H7 (cell line): ENCODE results near the gene USP12. TPM values are rescaled to one million over a fixed set of nuclear protein-coding genes. Genes with fewer than 3 reads are reported as not detected.

Source experiments
- DNase-seq: peaks from one replicate; pipeline ENCODE4 v3.0.0; 2012
- H3K27me3 ChIP-seq: 2 replicates; pipeline ENCODE4 v1.6.0; 2011; ENCODE audit warnings: mild to moderate bottlenecking, low read length; ENCODE audit not compliant: control insufficient read depth, insufficient read depth
- H3K36me3 ChIP-seq: replicated peaks from 2 replicates; pipeline ENCODE4 v1.5.1; 2011; ENCODE audit warnings: low read length; ENCODE audit not compliant: control insufficient read depth, insufficient read depth
- H3K4me3 ChIP-seq: 2 replicates; pipeline ENCODE4 v1.5.1; 2011; ENCODE audit warnings: low read depth, mild to moderate bottlenecking, control low read depth, low read length, moderate library complexity; ENCODE audit not compliant: insufficient read depth
- total RNA-seq: library from RNA; depleted of rRNA; stranded (reverse); fragments of >200 nt; shearing (Covaris generic); gene quantifications from 2 replicates; pipeline ENCODE4 v1.2.3, GENCODE V29; 2014

Gene USP12
- total RNA-seq, 1 experiment from 2014 or later: 10.5 TPM

GRCh38 chr13:27038323-27038722 is 133.3 kb downstream of the USP12 start:
- no peak for DNase-seq
- no peak overlapping the region for H3K4me3 ChIP-seq
- peaks cover 5% of the 10 kb centered on the region for H3K27me3 ChIP-seq
- no peaks in the 10 kb centered on the region for H3K36me3 ChIP-seq

DNA sequence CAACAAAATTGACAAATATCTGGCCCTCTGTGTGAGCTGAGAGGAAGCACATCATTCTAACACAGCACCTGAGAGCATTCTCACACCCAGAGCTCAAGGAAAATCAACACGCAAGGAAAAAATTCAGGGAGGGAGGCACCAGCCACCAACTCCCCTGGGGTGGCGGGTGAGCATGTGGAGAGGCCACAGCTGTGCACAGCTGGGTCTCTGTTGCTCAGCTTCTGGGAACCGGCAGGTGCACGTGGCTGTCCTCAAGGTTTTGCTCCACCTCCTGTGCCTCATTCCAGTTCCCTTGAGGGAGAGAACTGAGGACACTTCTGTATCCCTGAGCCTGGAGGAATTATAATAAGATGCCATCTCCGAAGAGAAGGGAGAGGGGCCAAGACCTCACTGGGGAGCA is 134.0 kb downstream of the USP12 start:
- no peak overlapping the region for H3K4me3 ChIP-seq
- H3K27me3 ChIP-seq: peaks cover 5% of the 10 kb centered on the region
- no peak for DNase-seq
- H3K36me3 ChIP-seq: no peaks in the 10 kb centered on the region

- Histone ChIP-seq H3K4me3 (no peak overlapping the region), H3K36me3 (no peaks in the 10 kb centered on the region), H3K27me3 (peaks cover 5% of the 10 kb centered on the region)
- no peak for DNase-seq
Measured at GRCh38 chr13:27037171-27037570, 134.4 kb downstream of the USP12 start.

GRCh38 chr13:27036236-27036981 is 135.2 kb downstream of the USP12 start:
- Histone ChIP-seq H3K27me3 (peaks cover 5% of the 10 kb centered on the region), H3K4me3 (no peak overlapping the region), H3K36me3 (no peaks in the 10 kb centered on the region)
- no peak for DNase-seq

DNA sequence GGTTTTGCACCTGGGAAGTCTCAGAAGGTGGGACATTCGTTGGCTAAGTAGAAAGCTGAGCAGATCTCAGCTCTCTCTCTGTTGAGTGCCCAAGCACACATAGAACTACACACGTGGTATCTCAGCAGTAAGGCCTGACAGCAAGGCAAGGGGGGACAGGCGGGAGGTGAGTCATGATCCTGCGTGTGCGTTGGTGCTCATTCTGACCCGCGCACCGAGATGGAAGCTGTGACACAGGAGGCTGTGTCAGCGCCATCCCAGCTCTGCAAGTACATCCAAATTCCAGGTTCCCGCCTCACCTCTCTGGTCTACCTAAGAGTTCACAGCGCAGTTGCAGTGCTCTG is 135.7 kb downstream of the USP12 start:
- DNase-seq: no peak
- H3K27me3 ChIP-seq: peaks cover 5% of the 10 kb centered on the region
- H3K36me3 ChIP-seq: no peaks in the 10 kb centered on the region
- H3K4me3 ChIP-seq: no peak overlapping the region

DNA sequence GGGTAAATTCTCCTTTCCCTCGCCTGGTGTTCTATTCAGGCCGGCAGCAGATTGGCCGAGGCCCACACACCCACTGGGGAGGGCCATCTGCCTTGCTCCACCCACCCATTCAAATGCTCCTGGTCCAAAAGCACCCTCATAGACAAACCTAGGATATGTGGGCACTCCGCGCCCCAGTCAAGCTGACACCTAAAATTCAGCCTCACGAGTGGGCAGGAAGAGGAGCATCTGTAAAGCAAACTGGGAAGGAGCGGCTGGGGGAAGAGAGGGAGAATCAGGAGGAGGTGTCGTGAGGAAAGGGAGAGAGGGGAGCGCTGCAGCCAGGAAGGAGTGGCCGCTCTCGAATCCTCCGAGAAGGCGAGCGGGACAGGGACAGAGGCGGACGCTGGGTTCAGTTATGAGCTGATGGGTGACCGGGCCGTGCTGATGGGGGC is 136.9 kb downstream of the USP12 start:
- Histone ChIP-seq H3K27me3 (peaks cover 5% of the 10 kb centered on the region), H3K4me3 (peak overlapping the region; percentile 45), H3K36me3 (no peaks in the 10 kb centered on the region)
- peak; percentile 75 for DNase-seq

DNA sequence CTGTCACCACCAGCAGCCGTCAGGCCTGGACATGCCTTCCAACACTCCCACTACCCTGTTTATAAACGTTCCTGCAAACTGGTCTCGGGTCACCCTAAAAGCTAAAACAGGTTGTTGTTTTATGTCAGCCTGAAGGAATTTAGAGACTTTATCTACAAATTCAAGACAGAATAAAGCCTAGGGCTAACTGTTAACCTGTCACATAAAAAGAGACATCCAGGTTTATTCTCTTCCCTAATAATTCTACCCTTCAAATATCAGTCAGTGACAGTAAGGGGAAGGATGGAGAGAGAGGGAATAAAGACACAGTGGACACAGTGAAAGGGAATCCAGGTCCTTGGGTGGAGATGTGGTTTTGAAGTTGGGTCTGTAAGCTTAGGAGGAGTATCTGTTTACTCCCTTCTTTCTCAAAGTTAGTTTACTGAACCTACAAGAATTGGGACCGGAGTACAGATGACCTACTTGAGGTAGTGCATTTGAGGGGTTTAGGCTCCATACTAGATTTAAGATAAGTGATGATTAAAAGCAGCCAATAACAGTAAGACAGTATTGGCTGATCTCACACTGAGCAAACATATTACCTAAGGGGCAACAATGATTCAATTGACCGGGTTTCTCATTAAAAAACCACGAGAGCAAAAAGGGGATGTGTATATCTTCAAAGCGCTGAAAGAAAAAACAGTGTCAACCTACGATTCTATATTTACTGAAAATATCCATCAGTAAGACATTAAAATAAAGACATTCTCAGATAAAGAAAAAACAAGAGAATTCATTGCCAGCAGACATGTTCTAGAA is 142.7 kb downstream of the USP12 start:
- no peak for DNase-seq
- no peaks in the 10 kb centered on the region for H3K27me3 ChIP-seq

DNA sequence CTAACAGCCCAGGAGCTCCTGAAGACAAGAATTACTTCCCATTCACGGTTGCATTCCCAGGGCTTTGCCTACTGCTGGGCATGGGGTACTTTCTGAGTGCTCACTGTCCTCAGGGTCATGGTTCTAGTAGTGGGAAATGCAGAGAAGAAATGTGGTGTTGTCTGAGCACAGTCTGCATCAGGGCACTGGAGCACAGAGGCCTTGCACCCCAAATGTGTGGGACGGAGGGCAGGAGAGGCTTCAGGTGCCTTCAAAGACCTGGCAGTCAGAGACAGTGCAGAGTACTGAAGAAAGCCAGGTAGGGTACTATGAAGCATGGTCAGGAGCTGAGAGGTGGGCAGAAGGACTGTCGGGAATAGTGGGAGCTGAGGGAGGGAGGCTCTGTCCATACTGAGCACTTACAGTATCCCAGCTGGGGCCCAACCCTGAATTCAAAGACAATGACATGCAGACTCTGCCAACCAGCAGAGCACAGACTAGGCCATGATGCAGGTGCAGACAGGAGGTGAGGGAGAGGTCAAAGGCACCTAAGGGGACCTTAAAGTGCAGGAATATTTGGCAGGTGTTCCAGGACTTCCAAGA is 144.4 kb downstream of the USP12 start:
- no peak for DNase-seq

More for the DNA sequence above, 142.7 kb downstream of the USP12 start:
- Histone ChIP-seq H3K36me3 (no peaks in the 10 kb centered on the region), H3K4me3 (no peak overlapping the region)

GRCh38 chr13:27026396-27026795 is 145.2 kb downstream of the USP12 start:
- Histone ChIP-seq H3K27me3 (no peaks in the 10 kb centered on the region), H3K36me3 (no peaks in the 10 kb centered on the region), H3K4me3 (no peak overlapping the region)
- no peak for DNase-seq

More for the DNA sequence above, 144.4 kb downstream of the USP12 start:
- no peak overlapping the region for H3K4me3 ChIP-seq
- no peaks in the 10 kb centered on the region for H3K36me3 ChIP-seq
- no peaks in the 10 kb centered on the region for H3K27me3 ChIP-seq

- Histone ChIP-seq H3K27me3 (no peaks in the 10 kb centered on the region), H3K4me3 (no peak overlapping the region), H3K36me3 (no peaks in the 10 kb centered on the region)
- DNase-seq: no peak
Measured at GRCh38 chr13:27024776-27025492, 146.7 kb downstream of the USP12 start.

DNA sequence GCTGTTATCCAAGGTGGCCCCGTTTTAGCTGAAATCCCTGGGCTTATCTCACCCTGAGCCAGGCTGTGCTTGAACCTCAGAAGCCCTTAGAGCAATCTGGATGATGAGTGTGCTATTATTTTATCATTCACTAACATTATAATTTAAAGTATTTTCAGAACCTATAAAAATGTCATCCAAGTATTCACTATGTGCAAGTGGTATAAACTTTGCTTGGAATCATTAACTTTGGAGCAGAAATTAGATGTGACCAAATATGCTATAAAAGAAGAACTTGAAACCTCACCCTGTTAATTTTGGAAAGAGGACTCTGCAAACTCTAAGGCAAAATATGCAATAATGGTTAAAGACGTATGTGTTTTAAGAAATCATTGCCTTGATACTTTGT is 147.5 kb downstream of the USP12 start:
- Histone ChIP-seq H3K36me3 (no peaks in the 10 kb centered on the region), H3K4me3 (no peak overlapping the region), H3K27me3 (no peaks in the 10 kb centered on the region)
- no peak for DNase-seq

DNA sequence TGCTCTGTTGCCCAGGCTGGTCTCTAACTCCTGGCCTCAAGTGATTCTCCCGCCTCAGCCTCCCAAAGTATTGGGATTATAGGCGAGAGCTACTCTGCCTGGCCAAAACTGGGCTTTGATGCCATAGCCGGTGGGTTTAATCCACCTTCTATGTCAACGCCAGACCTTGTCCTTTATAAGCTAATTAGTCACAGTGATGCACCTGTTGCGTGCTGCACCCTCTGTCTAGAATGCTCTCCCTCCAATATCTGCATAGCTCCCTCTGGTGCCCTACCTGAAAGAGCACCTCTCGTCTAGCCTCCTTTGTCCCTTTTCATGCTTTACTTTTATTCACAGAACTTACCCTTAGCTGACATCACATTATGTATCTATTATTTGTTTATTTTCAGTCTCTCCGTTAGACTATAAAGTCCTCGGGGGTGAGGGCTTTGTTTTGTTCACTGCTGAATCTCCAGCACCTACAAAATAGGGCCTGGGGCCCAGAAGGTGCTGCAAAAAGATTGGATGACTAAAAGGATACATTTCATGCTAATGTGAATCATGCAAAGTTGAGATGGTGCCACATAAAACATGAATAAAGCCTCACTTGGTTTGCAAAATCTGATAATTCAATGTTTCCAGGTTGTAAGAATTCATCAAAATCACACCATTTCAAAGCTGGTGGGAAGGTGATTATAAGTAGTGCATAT is 148.1 kb downstream of the USP12 start:
- Histone ChIP-seq H3K36me3 (no peaks in the 10 kb centered on the region), H3K27me3 (no peaks in the 10 kb centered on the region), H3K4me3 (no peak overlapping the region)
- no peak for DNase-seq

DNA sequence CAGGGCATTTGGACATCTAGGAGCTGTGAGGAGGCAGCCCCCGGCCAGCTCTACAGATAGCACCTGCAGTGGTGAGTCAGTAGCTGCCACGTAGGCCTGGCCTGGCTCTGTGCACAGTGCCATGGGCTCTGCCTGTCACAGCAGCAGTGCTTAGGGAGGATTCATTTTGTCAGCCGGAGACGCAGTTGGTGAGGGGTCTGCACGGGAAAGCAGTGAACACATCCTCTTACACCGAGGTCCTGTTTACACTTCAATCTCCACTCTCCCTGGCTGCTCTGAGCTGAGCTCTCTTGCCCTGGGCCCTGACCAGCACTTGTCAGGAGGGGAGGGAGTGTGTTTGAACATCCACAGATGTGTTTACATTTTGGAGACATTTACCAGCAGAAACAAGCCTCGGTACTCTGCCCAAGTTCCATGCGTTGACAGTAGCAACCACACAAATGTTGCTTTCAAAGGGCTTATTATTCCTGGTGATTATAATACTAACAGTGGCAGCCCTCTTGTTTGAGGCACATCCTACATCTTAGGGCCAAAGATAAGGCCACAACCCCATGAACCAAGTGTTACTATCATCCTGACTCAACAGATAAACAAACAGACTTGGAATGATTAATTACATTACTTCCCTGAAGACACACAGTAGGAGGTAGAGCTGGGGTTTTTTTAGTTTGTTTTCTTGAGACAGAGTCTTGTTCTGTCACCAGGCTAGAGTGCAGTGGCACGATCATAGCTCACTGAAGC is 148.9 kb downstream of the USP12 start:
- H3K4me3 ChIP-seq: no peak overlapping the region
- no peak for DNase-seq
- no peaks in the 10 kb centered on the region for H3K36me3 ChIP-seq
- H3K27me3 ChIP-seq: no peaks in the 10 kb centered on the region
